ENCODE results near the gene S100B. TPM values are rescaled to one million over a fixed set of nuclear protein-coding genes. Genes with fewer than 3 reads are reported as not detected.
"Not testable (repeated sequence)": the region's sequence is repeated elsewhere in the genome, so short reads cannot be mapped to it uniquely, and the experiment has no call there.

Gene S100B
- total and polyA plus RNA-seq, 2 donors (not counting 3 experiments of a cell fraction or from before 2014, with no cell fraction given): not detected

DNA sequence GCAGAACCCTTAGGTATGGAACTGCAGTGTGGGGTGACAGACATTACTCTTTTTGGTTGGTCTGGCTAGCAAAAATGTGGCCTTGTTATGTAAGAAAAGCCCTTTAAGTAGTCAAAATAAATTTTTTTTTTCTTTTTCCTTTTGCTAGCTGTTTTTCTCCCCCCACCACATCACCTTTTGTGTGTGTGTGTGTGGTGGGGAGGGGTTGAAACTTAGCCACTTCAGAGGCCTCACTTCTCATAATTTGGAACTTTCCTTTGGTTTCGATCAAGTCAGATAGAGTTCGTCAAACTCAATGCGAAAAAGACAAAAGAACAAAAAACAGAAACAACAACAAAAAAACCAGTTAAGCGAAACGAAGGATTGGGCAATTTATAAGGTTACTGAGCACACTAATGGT lies 28.7 kb upstream of the S100B start:
- BruUV-seq (replicated peaks): no TSS peak
- H3K4me2 ChIP-seq (ENCODE audit: insufficient read depth, low read length): no peak overlapping the region
- no peaks in the 10 kb centered on the region for H3K9me3 ChIP-seq (replicated peaks; ENCODE audit: control insufficient read depth, insufficient read depth, low read length)
- no peak overlapping the region for H3K9ac ChIP-seq (replicated peaks; ENCODE audit: extremely low read depth, insufficient read depth, low read length)
- dilution Hi-C loops (cut with MboI; ENCODE audit: extremely low pct_ligation_motif_present, low sequenced_read_pairs) (no loop called here), intact Hi-C loops (cut with micrococcal nuclease) (no loop called here)
- H3K36me3 ChIP-seq (ENCODE audit: control insufficient read depth in 2 of 2, extremely low read depth in 1 of 2, insufficient read depth in 2 of 2, low read length in 2 of 2): no peaks in the 10 kb centered on the region
- no peak overlapping the region for H2AFZ ChIP-seq (ENCODE audit: low read depth, low read length)
- ChIA-PET POLR2A (no interaction called here), CTCF (no interaction called here)
- H3K27me3 ChIP-seq (ENCODE audit: control insufficient read depth in 2 of 2, insufficient read depth in 2 of 2, low read length in 2 of 2): peaks cover 0 to 5% of the 10 kb centered on the region in 2 experiments
- no peak overlapping the region for H3K27ac ChIP-seq (ENCODE audit: insufficient read depth, low read depth, low read length)
- peaks cover 25% of the 10 kb centered on the region for H3K79me2 ChIP-seq (ENCODE audit: control insufficient read depth, insufficient read depth, low read length)
- no peaks in the 10 kb centered on the region for H3K9me1 ChIP-seq (replicated peaks; ENCODE audit: control insufficient read depth, extremely low read depth, insufficient read depth, low read length)
- no peak for DNase-seq (ENCODE audit: low read depth, low spot score)
- FAIRE-seq: no peak
- H4K20me1 ChIP-seq (replicated peaks; ENCODE audit: control insufficient read depth, extremely low read depth, insufficient read depth, low read length): no peaks in the 10 kb centered on the region
- no peak overlapping the region for H3K4me3 ChIP-seq (replicated peaks in 1 of 3; ENCODE audit: insufficient read depth in 1 of 3, low read depth in 1 of 3, low read length in 3 of 3)
- peaks cover 25% of the 10 kb centered on the region for H3K4me1 ChIP-seq (ENCODE audit: control insufficient read depth, extremely low read depth, insufficient read depth, low read length)
- TF ChIP-seq FOS (IDR thresholded peaks at IDR 0.05; ENCODE audit: borderline replicate concordance, insufficient read depth, low read length) (no peak), EZH2 (IDR thresholded peaks at IDR 0.05; ENCODE audit: borderline replicate concordance, low read depth, low read length, severe bottlenecking) (no peak), JUN (IDR thresholded peaks at IDR 0.05; ENCODE audit: borderline replicate concordance, insufficient read depth, insufficient read length, low read depth) (no peak), POLR2AphosphoS5 (IDR thresholded peaks at IDR 0.05; ENCODE audit: insufficient read depth, low read depth, low read length) (no peak), POLR2A (IDR thresholded peaks at IDR 0.05; ENCODE audit: low read depth, low read length) (no peak), MYC (IDR thresholded peaks at IDR 0.05; ENCODE audit: low read depth, low read length) (no peak), GATA2 (IDR thresholded peaks at IDR 0.05; ENCODE audit: insufficient read depth, insufficient read length, low read depth, low read length) (no peak)
- TF ChIP-seq, protein P1, sequence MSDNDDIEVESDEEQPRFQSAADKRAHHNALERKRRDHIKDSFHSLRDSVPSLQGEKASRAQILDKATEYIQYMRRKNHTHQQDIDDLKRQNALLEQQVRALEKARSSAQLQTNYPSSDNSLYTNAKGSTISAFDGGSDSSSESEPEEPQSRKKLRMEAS (IDR thresholded peaks at IDR 0.05; ENCODE audit: insufficient read depth, insufficient read length): no peak
- TF ChIP-seq, protein P2, sequence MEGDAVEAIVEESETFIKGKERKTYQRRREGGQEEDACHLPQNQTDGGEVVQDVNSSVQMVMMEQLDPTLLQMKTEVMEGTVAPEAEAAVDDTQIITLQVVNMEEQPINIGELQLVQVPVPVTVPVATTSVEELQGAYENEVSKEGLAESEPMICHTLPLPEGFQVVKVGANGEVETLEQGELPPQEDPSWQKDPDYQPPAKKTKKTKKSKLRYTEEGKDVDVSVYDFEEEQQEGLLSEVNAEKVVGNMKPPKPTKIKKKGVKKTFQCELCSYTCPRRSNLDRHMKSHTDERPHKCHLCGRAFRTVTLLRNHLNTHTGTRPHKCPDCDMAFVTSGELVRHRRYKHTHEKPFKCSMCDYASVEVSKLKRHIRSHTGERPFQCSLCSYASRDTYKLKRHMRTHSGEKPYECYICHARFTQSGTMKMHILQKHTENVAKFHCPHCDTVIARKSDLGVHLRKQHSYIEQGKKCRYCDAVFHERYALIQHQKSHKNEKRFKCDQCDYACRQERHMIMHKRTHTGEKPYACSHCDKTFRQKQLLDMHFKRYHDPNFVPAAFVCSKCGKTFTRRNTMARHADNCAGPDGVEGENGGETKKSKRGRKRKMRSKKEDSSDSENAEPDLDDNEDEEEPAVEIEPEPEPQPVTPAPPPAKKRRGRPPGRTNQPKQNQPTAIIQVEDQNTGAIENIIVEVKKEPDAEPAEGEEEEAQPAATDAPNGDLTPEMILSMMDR (IDR thresholded peaks at IDR 0.05; ENCODE audit: extremely low read depth in 1 of 2, insufficient read depth in 1 of 2, low read depth in 1 of 2, low read length in 2 of 2): no peak

DNA sequence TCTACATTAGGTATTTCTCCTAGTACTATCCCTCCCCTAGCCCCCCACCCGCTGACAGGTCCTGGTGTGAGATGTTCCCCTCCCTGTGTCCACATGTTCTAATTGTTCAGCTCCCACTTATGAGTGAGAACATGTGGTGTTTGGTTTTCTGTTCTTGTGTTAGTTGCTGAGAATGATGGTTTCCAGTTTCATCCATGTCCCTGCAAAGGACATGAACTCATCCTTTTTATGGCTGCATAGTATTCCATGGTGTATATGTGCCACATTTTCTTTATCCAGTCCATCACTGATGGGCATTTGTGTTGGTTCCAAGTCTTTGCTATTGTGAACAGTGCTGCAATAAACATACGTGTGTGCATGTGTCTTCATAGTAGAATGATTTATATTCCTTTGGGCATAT lies 26.0 kb upstream of the S100B start:
- H3K27me3 ChIP-seq (ENCODE audit: control insufficient read depth in 2 of 2, insufficient read depth in 2 of 2, low read length in 2 of 2); BruUV-seq (replicated peaks): not testable (repeated sequence)

More for the DNA sequence above, 26.0 kb upstream of the S100B start:
- H3K9me3 ChIP-seq (replicated peaks; ENCODE audit: control insufficient read depth, insufficient read depth, low read length); H3K36me3 ChIP-seq (ENCODE audit: control insufficient read depth in 2 of 2, extremely low read depth in 1 of 2, insufficient read depth in 2 of 2, low read length in 2 of 2); dilution Hi-C loops (cut with MboI; ENCODE audit: extremely low pct_ligation_motif_present, low sequenced_read_pairs); DNase-seq (ENCODE audit: low read depth, low spot score); H3K9me1 ChIP-seq (replicated peaks; ENCODE audit: control insufficient read depth, extremely low read depth, insufficient read depth, low read length); H3K4me1 ChIP-seq (ENCODE audit: control insufficient read depth, extremely low read depth, insufficient read depth, low read length); POLR2A ChIA-PET; H3K4me2 ChIP-seq (ENCODE audit: insufficient read depth, low read length); H2AFZ ChIP-seq (ENCODE audit: low read depth, low read length); intact Hi-C loops (cut with micrococcal nuclease); H3K4me3 ChIP-seq (replicated peaks in 1 of 3; ENCODE audit: insufficient read depth in 1 of 3, low read depth in 1 of 3, low read length in 3 of 3); H3K79me2 ChIP-seq (ENCODE audit: control insufficient read depth, insufficient read depth, low read length); FAIRE-seq; H3K27ac ChIP-seq (ENCODE audit: insufficient read depth, low read depth, low read length); H4K20me1 ChIP-seq (replicated peaks; ENCODE audit: control insufficient read depth, extremely low read depth, insufficient read depth, low read length); CTCF ChIA-PET; H3K9ac ChIP-seq (replicated peaks; ENCODE audit: extremely low read depth, insufficient read depth, low read length): not testable (repeated sequence)

All from endothelial cell of umbilical vein (primary cell).